ENCODE data around the gene KIAA1217.

KIAA1217 gene

GRCh38 chr10:24344695-24345463 lies 135.9 kb downstream of the KIAA1217 start:
- Histone ChIP-seq H3K9me2 (replicated peaks; ENCODE audit: insufficient read depth, low read length) (no peaks in the 10 kb centered on the region), H4K20me1 (ENCODE audit: low read depth, low read length) (no peaks in the 10 kb centered on the region), H3K36me3 (ENCODE audit: low read length) (no peaks in the 10 kb centered on the region), H3F3A (ENCODE audit: insufficient read depth) (no peaks in the 10 kb centered on the region), H3K27me3 (ENCODE audit: low read length) (no peaks in the 10 kb centered on the region), H2AFZ (ENCODE audit: low read depth, low read length, severe bottlenecking) (no peak overlapping the region), H3K27ac (ENCODE audit: low read depth, low read length) (no peak overlapping the region), H3K9me3 (ENCODE audit: insufficient read depth, low read length) (no peaks in the 10 kb centered on the region), H3K4me2 (ENCODE audit: low read depth, low read length, poor library complexity, severe bottlenecking) (no peak overlapping the region), H3K4me3 (ENCODE audit: insufficient read depth, low read length, poor library complexity, severe bottlenecking) (no peak overlapping the region), H3K9ac (ENCODE audit: low read length) (no peak overlapping the region), H3K79me2 (ENCODE audit: insufficient read depth, low read length) (no peaks in the 10 kb centered on the region)
- TF ChIP-seq CTCF (IDR thresholded peaks at IDR 0.05; ENCODE audit: insufficient read depth, low read length, poor library complexity, severe bottlenecking) (no peak), EZH2phosphoT487 (conservative IDR thresholded peaks at IDR 0.05; ENCODE audit: low read length) (no peak)

GRCh38 chr10:24346877-24347519 lies 138.1 kb downstream of the KIAA1217 start:
- H3K27me3 ChIP-seq (ENCODE audit: low read length), result no peaks in the 10 kb centered on the region
- H3K9me3 ChIP-seq (ENCODE audit: insufficient read depth, low read length), result no peaks in the 10 kb centered on the region
- H3K27ac ChIP-seq (ENCODE audit: low read depth, low read length), result no peak overlapping the region
- TF ChIP-seq CTCF (IDR thresholded peaks at IDR 0.05; ENCODE audit: insufficient read depth, low read length, poor library complexity, severe bottlenecking) (no peak), EZH2phosphoT487 (conservative IDR thresholded peaks at IDR 0.05; ENCODE audit: low read length) (no peak)
- no peak overlapping the region for H3K9ac ChIP-seq (ENCODE audit: low read length)
- no peaks in the 10 kb centered on the region for H4K20me1 ChIP-seq (ENCODE audit: low read depth, low read length)
- no peak overlapping the region for H2AFZ ChIP-seq (ENCODE audit: low read depth, low read length, severe bottlenecking)
- no peak overlapping the region for H3K4me3 ChIP-seq (ENCODE audit: insufficient read depth, low read length, poor library complexity, severe bottlenecking)
- no peaks in the 10 kb centered on the region for H3K79me2 ChIP-seq (ENCODE audit: insufficient read depth, low read length)
- no peak overlapping the region for H3K4me2 ChIP-seq (ENCODE audit: low read depth, low read length, poor library complexity, severe bottlenecking)
- no peaks in the 10 kb centered on the region for H3K36me3 ChIP-seq (ENCODE audit: low read length)
- H3F3A ChIP-seq (ENCODE audit: insufficient read depth), result no peaks in the 10 kb centered on the region
- H3K9me2 ChIP-seq (replicated peaks; ENCODE audit: insufficient read depth, low read length), result no peaks in the 10 kb centered on the region

GRCh38 chr10:24349379-24350001 lies 140.6 kb downstream of the KIAA1217 start:
- Histone ChIP-seq H3K4me3 (ENCODE audit: insufficient read depth, low read length, poor library complexity, severe bottlenecking) (no peak overlapping the region), H3K9me3 (ENCODE audit: insufficient read depth, low read length) (no peaks in the 10 kb centered on the region), H3F3A (ENCODE audit: insufficient read depth) (no peaks in the 10 kb centered on the region), H3K36me3 (ENCODE audit: low read length) (no peaks in the 10 kb centered on the region), H3K9me2 (replicated peaks; ENCODE audit: insufficient read depth, low read length) (no peaks in the 10 kb centered on the region), H3K9ac (ENCODE audit: low read length) (no peak overlapping the region), H3K79me2 (ENCODE audit: insufficient read depth, low read length) (no peaks in the 10 kb centered on the region), H3K27ac (ENCODE audit: low read depth, low read length) (no peak overlapping the region), H3K27me3 (ENCODE audit: low read length) (no peaks in the 10 kb centered on the region), H3K4me2 (ENCODE audit: low read depth, low read length, poor library complexity, severe bottlenecking) (no peak overlapping the region), H4K20me1 (ENCODE audit: low read depth, low read length) (no peaks in the 10 kb centered on the region), H2AFZ (ENCODE audit: low read depth, low read length, severe bottlenecking) (no peak overlapping the region)
- TF ChIP-seq CTCF (IDR thresholded peaks at IDR 0.05; ENCODE audit: insufficient read depth, low read length, poor library complexity, severe bottlenecking) (no peak), EZH2phosphoT487 (conservative IDR thresholded peaks at IDR 0.05; ENCODE audit: low read length) (no peak)
